K562 (cell line): Measurements from ENCODE around the gene HSD11B1L. TPM values are rescaled to one million over a fixed set of nuclear protein-coding genes. Genes with fewer than 3 reads are reported as not detected.

Experiments
- ATAC-seq: fragments of 200-7000 bp; cut with Tn5 transposase; 3 replicates; pipeline ENCODE4 v1.9.1; 2020; ENCODE audit warnings: moderate library complexity
- BruUV-seq: library from RNA; stranded (reverse); fragments of 400-500 nt; replicated peaks from 2 replicates; lab custom pipeline; 2021; lab: Mats Ljungman, UMichigan
- CTCF ChIA-PET: fragments of 300-600 bp; formaldehyde crosslinking; extraction: SDS; loops from one replicate; lab custom pipeline; 2021; ENCODE audit warnings: low intra/inter-chr PET ratio; lab: Yijun Ruan, JAX
- POLR2A ChIA-PET: fragments of 300-600, 350-650 bp; sonication (Branson Sonifier 250); formaldehyde crosslinking; extraction: SDS; loops from one replicate; lab custom pipeline; 2021; ENCODE audit warnings: antibody characterized with exemption, inconsistent platforms; lab: Yijun Ruan, JAX
- DNase-seq, 4 experiments: peaks; one replicate each; pipeline versions ENCODE4 v3.0.0 to v3.0.0-alpha.2; 2011 to 2018; ENCODE audit warnings: low spot score in 3 of 4, mixed read lengths in 3 of 4; ENCODE audit errors: extremely low read depth in 1 of 4
- FAIRE-seq: peaks from 2 replicates; lab custom pipeline; 2011; peaks lifted over from hg19 to GRCh38; lab: Jason Lieb, UNC
- H2AFZ ChIP-seq: 2 replicates; pipeline ENCODE4 v1.6.0; 2011; ENCODE audit warnings: low read depth, low read length, control low read depth, inconsistent platforms
- H3K27ac ChIP-seq: fragments of 200-600 bp; 3 replicates; pipeline ENCODE4 v1.8.0; 2011; ENCODE audit warnings: low read depth, mild to moderate bottlenecking, control low read depth, inconsistent platforms, low read length, moderate library complexity, mixed read lengths; ENCODE audit errors: extremely low read depth
- H3K27me3 ChIP-seq, 2 experiments: fragments of 300-600 bp in 1 of 2; 2 replicates in 1 of 2; 3 replicates in 1 of 2; pipeline versions ENCODE4 v1.6.0 to v1.8.0; 2011; ENCODE audit warnings: inconsistent platforms in 2 of 2, low read length in 2 of 2, mild to moderate bottlenecking in 1 of 2, mixed read lengths in 1 of 2, moderate library complexity in 1 of 2; ENCODE audit not compliant: control insufficient read depth in 2 of 2, insufficient read depth in 2 of 2
- H3K36me3 ChIP-seq: fragments of 300-600 bp; 3 replicates; pipeline ENCODE4 v1.8.0; 2011; ENCODE audit warnings: mild to moderate bottlenecking, low read length, inconsistent platforms; ENCODE audit not compliant: control insufficient read depth, insufficient read depth
- H3K4me1 ChIP-seq, 2 experiments: fragments of 200-600 bp in 1 of 2; replicated peaks in 1 of 2; 2 replicates in 1 of 2; 3 replicates in 1 of 2; pipeline versions ENCODE4 v1.5.1 to v1.8.0; 2011; ENCODE audit warnings: inconsistent platforms in 2 of 2, low read length in 2 of 2, mild to moderate bottlenecking in 1 of 2, mixed read lengths in 1 of 2, moderate library complexity in 1 of 2; ENCODE audit not compliant: control insufficient read depth in 2 of 2, insufficient read depth in 2 of 2
- H3K4me2 ChIP-seq: 2 replicates; pipeline ENCODE4 v1.6.1; 2011; ENCODE audit warnings: low read length, control low read depth, inconsistent platforms, mixed read lengths; ENCODE audit not compliant: insufficient read depth
- H3K4me3 ChIP-seq: fragments of 200-600 bp; sonication (generic), shearing (Covaris generic); 2 replicates; pipeline ENCODE4 v1.5.1; 2016; ENCODE audit warnings: control low read depth, inconsistent platforms
- H3K79me2 ChIP-seq: fragments of 200-600 bp; 3 replicates; pipeline ENCODE4 v1.8.0; 2011; ENCODE audit warnings: low read length, inconsistent platforms; ENCODE audit not compliant: control insufficient read depth, insufficient read depth
- H3K9ac ChIP-seq, 2 experiments: 2 replicates each; pipeline versions ENCODE4 v1.6.0 to v1.6.1; 2011; ENCODE audit warnings: low read depth in 2 of 2, low read length in 2 of 2, control low read depth in 1 of 2, inconsistent platforms in 1 of 2, mild to moderate bottlenecking in 1 of 2, mixed read lengths in 1 of 2; ENCODE audit not compliant: insufficient read depth in 1 of 2
- H3K9me1 ChIP-seq: one replicate; pipeline ENCODE4 v1.6.0; 2011; ENCODE audit warnings: inconsistent platforms, mild to moderate bottlenecking, low read length, moderate library complexity; ENCODE audit not compliant: control insufficient read depth, insufficient read depth
- H3K9me3 ChIP-seq: replicated peaks from 2 replicates; pipeline ENCODE4 v1.5.1; 2011; ENCODE audit warnings: low read depth, low read length, inconsistent platforms; ENCODE audit not compliant: control insufficient read depth, insufficient read depth
- H4K20me1 ChIP-seq: replicated peaks from 2 replicates; pipeline ENCODE4 v1.6.1; 2011; ENCODE audit warnings: low read length, inconsistent platforms, mixed read lengths; ENCODE audit not compliant: control insufficient read depth, insufficient read depth
- DPF2 ChIP-seq: fragments of 450-650 bp; IDR thresholded peaks from 2 replicates; pipeline ENCODE4 v1.6.1; 2016
- PCBP1 ChIP-seq: fragments of 200-400 bp; formaldehyde crosslinking; IDR thresholded peaks from 2 replicates; pipeline ENCODE4 v1.6.1; 2018; ENCODE audit warnings: mild to moderate bottlenecking, low read depth, low read length; ENCODE audit not compliant: poor library complexity, severe bottlenecking
- POLR2A ChIP-seq: fragments of 450-650 bp; conservative IDR thresholded peaks from 2 replicates; pipeline ENCODE4 v1.6.1; 2016
- POLR2AphosphoS2 ChIP-seq: IDR thresholded peaks from 2 replicates; pipeline ENCODE4 v1.6.1; 2012; ENCODE audit warnings: low read length, improper control_type of control experiment
- POLR2B ChIP-seq: fragments of 450-650 bp; IDR thresholded peaks from 2 replicates; pipeline ENCODE4 v1.6.1; 2018; ENCODE audit warnings: low read depth; ENCODE audit not compliant: partially characterized antibody
- POLR2G ChIP-seq: fragments of 200-400 bp; formaldehyde crosslinking; IDR thresholded peaks from 2 replicates; pipeline ENCODE4 v1.6.1; 2017; ENCODE audit warnings: low read depth, mild to moderate bottlenecking, antibody characterized with exemption, low read length, moderate library complexity
- RBFOX2 ChIP-seq: fragments of 200-400 bp; formaldehyde crosslinking; IDR thresholded peaks from 2 replicates; pipeline ENCODE4 v1.6.1; 2017; ENCODE audit warnings: low read depth, mild to moderate bottlenecking, low read length, moderate library complexity
- RBM15 ChIP-seq: fragments of 200-400 bp; formaldehyde crosslinking; IDR thresholded peaks from 2 replicates; pipeline ENCODE4 v1.6.1; 2018; ENCODE audit warnings: mild to moderate bottlenecking, low read length, moderate library complexity; ENCODE audit not compliant: insufficient read depth
- SUPT5H ChIP-seq: fragments of 450-650 bp; IDR thresholded peaks from 2 replicates; pipeline ENCODE4 v1.6.1; 2016
- WGBS: fragments of 100-300 bp; shearing (Covaris generic); methylation state at CpG from one replicate; pipeline ENCODE4 v1.1.6; 2016; ENCODE audit warnings: low coverage, mixed read lengths; ENCODE audit not compliant: insufficient coverage; ENCODE audit errors: missing lambda C conversion rate; 5-methylcytosine and 5-hydroxymethylcytosine counted together
- in situ Hi-C: fragments of 300-500 bp; cut with MboI; formaldehyde crosslinking; loops from 4 replicates; pipeline ENCODE4 v1.15.0; 2018; ENCODE audit warnings: inconsistent platforms, mixed read lengths
- intact Hi-C: fragments of 100-400 bp; cut with micrococcal nuclease; formaldehyde crosslinking; loops from 2 replicates; pipeline ENCODE4 v1.14.2; 2022
- polyA plus RNA-seq, 8 experiments: library from polyadenylated mRNA; depleted of rRNA in 4 of 8; stranded (reverse) in 5 of 8; unstranded in 3 of 8; fragments of >200 nt; fragmentation: Nextera tagmentation in 2 of 8; fragmentation: Illumina TruSeq in 1 of 8; extraction: Ambion mirVana in 2 of 8; extraction: Trizol in 1 of 8; gene quantifications; 2 replicates each; pipeline versions ENCODE4 v1.2.1 to v1.2.3, GENCODE V29; 2011 to 2014; ENCODE audit warnings: inconsistent platforms in 1 of 8, missing spikeins in 1 of 8
- total RNA-seq, 7 experiments: library from RNA; depleted of rRNA in 6 of 7; stranded (reverse); fragments of >200 nt in 6 of 7; fragmentation: Illumina TruSeq in 2 of 7; extraction: Trizol in 2 of 7; gene quantifications; 2 replicates each; pipeline versions ENCODE4 v1.2.1 to v1.2.3, GENCODE V29; 2011 to 2021; ENCODE audit warnings: low replicate concordance in 1 of 7

The HSD11B1L gene
- total and polyA plus RNA-seq, 9 of the 15 experiments (the other 6 are each of a cell fraction or from before 2014, with no cell fraction given), result 0.31 to 7.7 (median 2.3) TPM

- peak; percentile 38 for TF ChIP-seq POLR2B
- 0 out of 2 replicates have a peak, but pooled peaks have one; percentile 29 for TF ChIP-seq SUPT5H
- TF ChIP-seq, all 486 proteins: peak for 8
Measured at GRCh38 chr19:5706876-5707573, 26.2 kb downstream of the HSD11B1L start (continued).

GRCh38 chr19:5707576-5708575 lies 27.0 kb downstream of the HSD11B1L start:
- FAIRE-seq, result no peak
- ATAC-seq, result peak; percentile 9
- Histone ChIP-seq H3K79me2 (peaks cover 15% of the 10 kb centered on the region), H3K4me2 (no peak overlapping the region), H3K27me3 (no peaks in the 10 kb centered on the region), H3K36me3 (peaks cover 93% of the 10 kb centered on the region; the same call in 2 of the 3 replicates), H2AFZ (no peak overlapping the region)
- 94% methylated on average over 30 of the region's 37 CpGs for WGBS
- peak in 2 of 4 experiments; percentile 29 to 38 for DNase-seq
- POLR2A ChIA-PET, result interaction anchor here (0.6 to 4.7 kb wide), 13 partner anchors 8 to 214 kb away, joined by 3 to 34 read pairs (median 5); partner anchors contain the start of genes CATSPERD, LONP1 and RPL36
- no peak for TF ChIP-seq RBM15
- peak; percentile 40 for TF ChIP-seq PCBP1
- peak; percentile 68 for TF ChIP-seq POLR2G
- TF ChIP-seq DPF2, result no peak
- 0 out of 2 replicates have a peak, but pooled peaks have one; percentile 19 for TF ChIP-seq POLR2A
- peak; percentile 71 for TF ChIP-seq RBFOX2
- peak; percentile 65; the same call in 1 of the 2 replicates for TF ChIP-seq POLR2AphosphoS2
- TF ChIP-seq, all 486 proteins: peak for 5
- Histone ChIP-seq H3K4me1 (peaks cover 0 to 28% of the 10 kb centered on the region in 2 experiments; a peak in 2 of 5 replicates), H3K9me1 (peaks cover 5% of the 10 kb centered on the region), H4K20me1 (0 out of 2 replicates have a peak, but pooled peaks cover 4% of the 10 kb centered on the region), H3K4me3 (no peak overlapping the region), H3K27ac (no peak overlapping the region), H3K9me3 (no peaks in the 10 kb centered on the region), H3K9ac (peak overlapping the region in 1 of 2 experiments; percentile 7; a peak in 1 of 4 replicates)
- in situ Hi-C loops, result no loop called here
- CTCF ChIA-PET, result no interaction called here
- BruUV-seq, result no TSS peak
- intact Hi-C loops, result no loop called here
